HepG2 (cell line): ENCODE measurements around the gene VGLL1. TPM values are rescaled to one million over a fixed set of nuclear protein-coding genes. Genes with fewer than 3 reads are reported as not detected.
A peak's percentile ranks its signal among the peaks of the same experiment; 100 is the strongest.

Source experiments
- ARHGAP35 ChIP-seq: sonication (generic); formaldehyde crosslinking; IDR thresholded peaks from 2 replicates; pipeline ENCODE4 v1.9.0; 2022; ENCODE audit warnings: mild to moderate bottlenecking, inconsistent platforms, moderate library complexity, missing genetic modification reagents, borderline replicate concordance
- ARID2 ChIP-seq: sonication (generic); formaldehyde crosslinking; IDR thresholded peaks from 2 replicates; pipeline ENCODE4 v1.8.1; 2022; ENCODE audit warnings: mild to moderate bottlenecking, missing genetic modification reagents, borderline replicate concordance
- CENPX ChIP-seq: sonication (generic); formaldehyde crosslinking; IDR thresholded peaks from 2 replicates; pipeline ENCODE4 v1.9.0; 2021; ENCODE audit warnings: mild to moderate bottlenecking, missing genetic modification reagents, moderate library complexity
- IKZF4 ChIP-seq: sonication (generic); formaldehyde crosslinking; IDR thresholded peaks from 2 replicates; pipeline ENCODE4 v1.5.1; 2020; ENCODE audit warnings: borderline replicate concordance, mild to moderate bottlenecking, low read depth, missing genetic modification reagents; ENCODE audit errors: not compliant biosample characterization
- KAT8 ChIP-seq: IDR thresholded peaks from 2 replicates; pipeline ENCODE4 v1.6.1; 2016; ENCODE audit warnings: missing genetic modification reagents, missing compliant biosample characterization
- NFATC3 ChIP-seq: sonication (generic); formaldehyde crosslinking; IDR thresholded peaks from 2 replicates; pipeline ENCODE4 v1.5.1; 2020; ENCODE audit warnings: mild to moderate bottlenecking, missing genetic modification reagents
- NR2C2 ChIP-seq: sonication (generic); formaldehyde crosslinking; IDR thresholded peaks from 2 replicates; pipeline ENCODE4 v1.4.0; 2020; ENCODE audit warnings: missing genetic modification reagents, mild to moderate bottlenecking, moderate library complexity, borderline replicate concordance
- TARDBP ChIP-seq: sonication (generic); formaldehyde crosslinking; IDR thresholded peaks from 2 replicates; pipeline ENCODE4 v1.8.0; 2022; ENCODE audit warnings: mild to moderate bottlenecking, missing genetic modification reagents
- ZNF256 ChIP-seq: sonication (generic); formaldehyde crosslinking; conservative IDR thresholded peaks from 2 replicates; pipeline ENCODE4 v1.4.0; 2020; ENCODE audit warnings: missing genetic modification reagents
- polyA plus RNA-seq, 8 experiments: library from polyadenylated mRNA; depleted of rRNA in 3 of 8; stranded (reverse) in 7 of 8; unstranded in 1 of 8; fragments of >200 nt; fragmentation: Illumina TruSeq in 4 of 8; extraction: Trizol in 4 of 8; gene quantifications; 2 replicates each; pipeline versions ENCODE4 v1.2.1 to v1.2.3, GENCODE V29; 2011 to 2016; ENCODE audit warnings: low read depth in 4 of 8, missing spikeins in 1 of 8, mixed read lengths in 1 of 8; ENCODE audit not compliant: insufficient read depth in 1 of 8
- total RNA-seq, 5 experiments: library from RNA; depleted of rRNA; stranded (reverse); fragments of >200 nt; fragmentation: Illumina TruSeq; extraction: Trizol; gene quantifications; 2 replicates each; pipeline ENCODE4 v1.2.3, GENCODE V29; 2016; ENCODE audit warnings: low read depth in 1 of 5
- TF ChIP-seq, protein P1 (sequence below): sonication (generic); formaldehyde crosslinking; IDR thresholded peaks from 2 replicates; pipeline ENCODE4 v1.5.1; 2020; ENCODE audit warnings: mild to moderate bottlenecking, moderate library complexity, missing genetic modification reagents
- TF ChIP-seq, protein P2 (sequence below): IDR thresholded peaks from 2 replicates; pipeline ENCODE4 v1.6.1; 2012; ENCODE audit warnings: inconsistent platforms
- TF ChIP-seq, protein P3 (sequence below): sonication (generic); formaldehyde crosslinking; IDR thresholded peaks from 2 replicates; pipeline ENCODE4 v1.8.0; 2022; ENCODE audit warnings: mild to moderate bottlenecking, missing genetic modification reagents, moderate library complexity
- TF ChIP-seq, protein P4 (sequence below): sonication (generic); formaldehyde crosslinking; IDR thresholded peaks from 2 replicates; pipeline ENCODE4 v1.5.0; 2020; ENCODE audit warnings: mild to moderate bottlenecking, missing genetic modification reagents, borderline replicate concordance
- TF ChIP-seq, protein P5 (sequence below): sonication (generic); formaldehyde crosslinking; IDR thresholded peaks from 2 replicates; pipeline ENCODE4 v1.4.0; 2020; ENCODE audit warnings: mild to moderate bottlenecking, missing genetic modification reagents
- TF ChIP-seq, protein P6 (sequence below): IDR thresholded peaks from 2 replicates; pipeline ENCODE4 v1.6.1; 2016; ENCODE audit warnings: low read depth, missing genetic modification reagents, missing compliant biosample characterization

The VGLL1 gene
- total and polyA plus RNA-seq, 2 of the 13 experiments (the other 11 are each of a cell fraction or from before 2014, with no cell fraction given) = not detected

DNA sequence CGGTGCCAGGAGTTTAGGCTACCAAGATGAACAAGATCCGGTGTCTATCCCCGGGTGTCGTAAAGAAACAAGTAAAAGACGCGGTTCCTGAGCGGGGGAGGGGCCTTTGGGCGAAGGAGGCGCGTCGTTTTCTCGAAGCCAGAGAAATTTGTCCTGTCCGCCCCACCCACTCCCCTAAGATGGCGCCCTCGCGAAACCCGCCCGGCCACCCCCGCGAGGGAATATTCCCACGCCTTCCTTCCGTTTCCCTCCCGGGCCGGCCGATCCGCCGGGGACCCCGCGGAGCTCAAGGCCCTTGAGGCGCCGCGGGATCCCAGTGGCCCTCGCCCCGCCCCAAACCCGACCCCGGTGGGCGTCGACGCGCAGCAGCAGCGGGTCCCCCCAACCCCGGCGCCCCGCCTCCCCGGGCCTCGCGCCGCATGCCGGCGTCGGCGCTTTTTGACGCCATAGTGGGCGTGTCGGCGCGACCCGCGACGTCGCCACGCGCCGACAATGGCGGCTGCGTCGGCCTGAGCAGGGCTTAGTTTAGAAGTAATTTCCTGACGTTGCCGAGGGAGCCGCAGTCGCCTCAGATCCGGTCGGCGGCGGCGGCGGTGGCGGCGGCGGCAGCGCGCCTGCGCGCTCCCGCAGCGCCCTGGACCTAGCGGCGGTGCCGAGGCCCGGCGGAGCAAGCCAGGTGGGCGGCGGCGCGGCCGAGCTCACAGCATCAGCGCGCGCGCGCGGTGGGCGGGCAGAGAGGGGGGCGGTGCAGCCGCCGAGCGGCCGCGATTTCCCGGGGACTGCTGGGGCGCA is 35.1 kb upstream of the VGLL1 start (continued):
- TF ChIP-seq KAT8 (CRISPR knock-in tag) (peak; percentile 51; the same call in 1 of the 2 replicates), CENPX (CRISPR knock-in tag) (no peak), ARHGAP35 (CRISPR knock-in tag) (no peak), NFATC3 (CRISPR knock-in tag) (no peak), IKZF4 (CRISPR knock-in tag) (no peak), ZNF256 (no peak), TARDBP (CRISPR knock-in tag) (no peak), NR2C2 (CRISPR knock-in tag) (peak; percentile 33; the same call in 1 of the 2 replicates), ARID2 (no peak)
- TF ChIP-seq, protein P1, sequence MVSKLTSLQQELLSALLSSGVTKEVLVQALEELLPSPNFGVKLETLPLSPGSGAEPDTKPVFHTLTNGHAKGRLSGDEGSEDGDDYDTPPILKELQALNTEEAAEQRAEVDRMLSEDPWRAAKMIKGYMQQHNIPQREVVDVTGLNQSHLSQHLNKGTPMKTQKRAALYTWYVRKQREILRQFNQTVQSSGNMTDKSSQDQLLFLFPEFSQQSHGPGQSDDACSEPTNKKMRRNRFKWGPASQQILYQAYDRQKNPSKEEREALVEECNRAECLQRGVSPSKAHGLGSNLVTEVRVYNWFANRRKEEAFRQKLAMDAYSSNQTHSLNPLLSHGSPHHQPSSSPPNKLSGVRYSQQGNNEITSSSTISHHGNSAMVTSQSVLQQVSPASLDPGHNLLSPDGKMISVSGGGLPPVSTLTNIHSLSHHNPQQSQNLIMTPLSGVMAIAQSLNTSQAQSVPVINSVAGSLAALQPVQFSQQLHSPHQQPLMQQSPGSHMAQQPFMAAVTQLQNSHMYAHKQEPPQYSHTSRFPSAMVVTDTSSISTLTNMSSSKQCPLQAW (CRISPR knock-in tag) = no peak
- TF ChIP-seq, protein P2, sequence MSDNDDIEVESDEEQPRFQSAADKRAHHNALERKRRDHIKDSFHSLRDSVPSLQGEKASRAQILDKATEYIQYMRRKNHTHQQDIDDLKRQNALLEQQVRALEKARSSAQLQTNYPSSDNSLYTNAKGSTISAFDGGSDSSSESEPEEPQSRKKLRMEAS = peak; percentile 79
- TF ChIP-seq, protein P3, sequence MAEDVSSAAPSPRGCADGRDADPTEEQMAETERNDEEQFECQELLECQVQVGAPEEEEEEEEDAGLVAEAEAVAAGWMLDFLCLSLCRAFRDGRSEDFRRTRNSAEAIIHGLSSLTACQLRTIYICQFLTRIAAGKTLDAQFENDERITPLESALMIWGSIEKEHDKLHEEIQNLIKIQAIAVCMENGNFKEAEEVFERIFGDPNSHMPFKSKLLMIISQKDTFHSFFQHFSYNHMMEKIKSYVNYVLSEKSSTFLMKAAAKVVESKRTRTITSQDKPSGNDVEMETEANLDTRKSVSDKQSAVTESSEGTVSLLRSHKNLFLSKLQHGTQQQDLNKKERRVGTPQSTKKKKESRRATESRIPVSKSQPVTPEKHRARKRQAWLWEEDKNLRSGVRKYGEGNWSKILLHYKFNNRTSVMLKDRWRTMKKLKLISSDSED (CRISPR knock-in tag) = no peak
- TF ChIP-seq, protein P4, sequence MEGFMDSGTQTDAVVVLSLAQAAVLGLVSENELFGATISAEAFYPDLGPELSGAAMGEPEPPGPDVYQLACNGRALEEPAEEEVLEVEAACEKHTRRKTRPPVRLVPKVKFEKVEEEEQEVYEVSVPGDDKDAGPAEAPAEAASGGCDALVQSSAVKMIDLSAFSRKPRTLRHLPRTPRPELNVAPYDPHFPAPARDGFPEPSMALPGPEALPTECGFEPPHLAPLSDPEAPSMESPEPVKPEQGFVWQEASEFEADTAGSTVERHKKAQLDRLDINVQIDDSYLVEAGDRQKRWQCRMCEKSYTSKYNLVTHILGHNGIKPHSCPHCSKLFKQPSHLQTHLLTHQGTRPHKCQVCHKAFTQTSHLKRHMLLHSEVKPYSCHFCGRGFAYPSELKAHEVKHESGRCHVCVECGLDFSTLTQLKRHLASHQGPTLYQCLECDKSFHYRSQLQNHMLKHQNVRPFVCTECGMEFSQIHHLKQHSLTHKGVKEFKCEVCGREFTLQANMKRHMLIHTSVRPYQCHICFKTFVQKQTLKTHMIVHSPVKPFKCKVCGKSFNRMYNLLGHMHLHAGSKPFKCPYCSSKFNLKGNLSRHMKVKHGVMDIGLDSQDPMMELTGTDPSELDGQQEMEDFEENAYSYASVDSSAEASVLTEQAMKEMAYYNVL (CRISPR knock-in tag) = no peak
- TF ChIP-seq, protein P5, sequence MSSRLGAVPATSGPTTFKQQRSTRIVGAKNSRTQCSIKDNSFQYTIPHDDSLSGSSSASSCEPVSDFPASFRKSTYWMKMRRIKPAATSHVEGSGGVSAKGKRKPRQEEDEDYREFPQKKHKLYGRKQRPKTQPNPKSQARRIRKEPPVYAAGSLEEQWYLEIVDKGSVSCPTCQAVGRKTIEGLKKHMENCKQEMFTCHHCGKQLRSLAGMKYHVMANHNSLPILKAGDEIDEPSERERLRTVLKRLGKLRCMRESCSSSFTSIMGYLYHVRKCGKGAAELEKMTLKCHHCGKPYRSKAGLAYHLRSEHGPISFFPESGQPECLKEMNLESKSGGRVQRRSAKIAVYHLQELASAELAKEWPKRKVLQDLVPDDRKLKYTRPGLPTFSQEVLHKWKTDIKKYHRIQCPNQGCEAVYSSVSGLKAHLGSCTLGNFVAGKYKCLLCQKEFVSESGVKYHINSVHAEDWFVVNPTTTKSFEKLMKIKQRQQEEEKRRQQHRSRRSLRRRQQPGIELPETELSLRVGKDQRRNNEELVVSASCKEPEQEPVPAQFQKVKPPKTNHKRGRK (CRISPR knock-in tag) = no peak
- TF ChIP-seq, protein P6, sequence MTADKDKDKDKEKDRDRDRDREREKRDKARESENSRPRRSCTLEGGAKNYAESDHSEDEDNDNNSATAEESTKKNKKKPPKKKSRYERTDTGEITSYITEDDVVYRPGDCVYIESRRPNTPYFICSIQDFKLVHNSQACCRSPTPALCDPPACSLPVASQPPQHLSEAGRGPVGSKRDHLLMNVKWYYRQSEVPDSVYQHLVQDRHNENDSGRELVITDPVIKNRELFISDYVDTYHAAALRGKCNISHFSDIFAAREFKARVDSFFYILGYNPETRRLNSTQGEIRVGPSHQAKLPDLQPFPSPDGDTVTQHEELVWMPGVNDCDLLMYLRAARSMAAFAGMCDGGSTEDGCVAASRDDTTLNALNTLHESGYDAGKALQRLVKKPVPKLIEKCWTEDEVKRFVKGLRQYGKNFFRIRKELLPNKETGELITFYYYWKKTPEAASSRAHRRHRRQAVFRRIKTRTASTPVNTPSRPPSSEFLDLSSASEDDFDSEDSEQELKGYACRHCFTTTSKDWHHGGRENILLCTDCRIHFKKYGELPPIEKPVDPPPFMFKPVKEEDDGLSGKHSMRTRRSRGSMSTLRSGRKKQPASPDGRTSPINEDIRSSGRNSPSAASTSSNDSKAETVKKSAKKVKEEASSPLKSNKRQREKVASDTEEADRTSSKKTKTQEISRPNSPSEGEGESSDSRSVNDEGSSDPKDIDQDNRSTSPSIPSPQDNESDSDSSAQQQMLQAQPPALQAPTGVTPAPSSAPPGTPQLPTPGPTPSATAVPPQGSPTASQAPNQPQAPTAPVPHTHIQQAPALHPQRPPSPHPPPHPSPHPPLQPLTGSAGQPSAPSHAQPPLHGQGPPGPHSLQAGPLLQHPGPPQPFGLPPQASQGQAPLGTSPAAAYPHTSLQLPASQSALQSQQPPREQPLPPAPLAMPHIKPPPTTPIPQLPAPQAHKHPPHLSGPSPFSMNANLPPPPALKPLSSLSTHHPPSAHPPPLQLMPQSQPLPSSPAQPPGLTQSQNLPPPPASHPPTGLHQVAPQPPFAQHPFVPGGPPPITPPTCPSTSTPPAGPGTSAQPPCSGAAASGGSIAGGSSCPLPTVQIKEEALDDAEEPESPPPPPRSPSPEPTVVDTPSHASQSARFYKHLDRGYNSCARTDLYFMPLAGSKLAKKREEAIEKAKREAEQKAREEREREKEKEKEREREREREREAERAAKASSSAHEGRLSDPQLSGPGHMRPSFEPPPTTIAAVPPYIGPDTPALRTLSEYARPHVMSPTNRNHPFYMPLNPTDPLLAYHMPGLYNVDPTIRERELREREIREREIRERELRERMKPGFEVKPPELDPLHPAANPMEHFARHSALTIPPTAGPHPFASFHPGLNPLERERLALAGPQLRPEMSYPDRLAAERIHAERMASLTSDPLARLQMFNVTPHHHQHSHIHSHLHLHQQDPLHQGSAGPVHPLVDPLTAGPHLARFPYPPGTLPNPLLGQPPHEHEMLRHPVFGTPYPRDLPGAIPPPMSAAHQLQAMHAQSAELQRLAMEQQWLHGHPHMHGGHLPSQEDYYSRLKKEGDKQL (CRISPR knock-in tag) = no peak
